Ectodermal cell (in vitro differentiated cells): ENCODE measurements around the gene INPP5B.

Source experiments
- H3K27ac ChIP-seq: 2 replicates; pipeline ENCODE4 v1.7.0; 2013; ENCODE audit warnings: mild to moderate bottlenecking, low read depth, low read length; ENCODE audit not compliant: insufficient read depth, poor library complexity, severe bottlenecking
- H3K27me3 ChIP-seq: 2 replicates; pipeline ENCODE4 v1.7.0; 2013; ENCODE audit warnings: mild to moderate bottlenecking, low read length; ENCODE audit not compliant: insufficient read depth, control insufficient read depth, poor library complexity, severe bottlenecking
- H3K36me3 ChIP-seq: one replicate; pipeline ENCODE4 v1.7.0; 2013; ENCODE audit warnings: low read length; ENCODE audit not compliant: control insufficient read depth, insufficient read depth
- H3K4me1 ChIP-seq: one replicate; pipeline ENCODE4 v1.7.0; 2013; ENCODE audit warnings: low read length; ENCODE audit not compliant: control insufficient read depth, insufficient read depth
- H3K4me3 ChIP-seq: 2 replicates; pipeline ENCODE4 v1.7.0; 2013; ENCODE audit warnings: low read depth, low read length, control low read depth; ENCODE audit not compliant: insufficient read depth
- H3K9me3 ChIP-seq: 2 replicates; pipeline ENCODE4 v1.7.0; 2013; ENCODE audit warnings: mild to moderate bottlenecking, low read length, moderate library complexity; ENCODE audit not compliant: control insufficient read depth
- WGBS, 2 experiments: methylation state at CpG; one replicate each; pipeline ENCODE4 v1.1.7; 2013; ENCODE audit warnings: missing lambda C conversion rate in 2 of 2; 5-methylcytosine and 5-hydroxymethylcytosine counted together

INPP5B gene

GRCh38 chr1:37931361-37932158, 15.3 kb downstream of the INPP5B start:
- H3K27ac ChIP-seq, result no peak overlapping the region
- WGBS, 2 experiments, result 2% methylated on average over 68 of the region's 68 CpGs
- no peaks in the 10 kb centered on the region for H3K9me3 ChIP-seq
- H3K4me1 ChIP-seq, result peaks cover 5% of the 10 kb centered on the region
- no peaks in the 10 kb centered on the region for H3K36me3 ChIP-seq
- peak overlapping the region; percentile 76 for H3K4me3 ChIP-seq
- H3K27me3 ChIP-seq, result no peaks in the 10 kb centered on the region

DNA sequence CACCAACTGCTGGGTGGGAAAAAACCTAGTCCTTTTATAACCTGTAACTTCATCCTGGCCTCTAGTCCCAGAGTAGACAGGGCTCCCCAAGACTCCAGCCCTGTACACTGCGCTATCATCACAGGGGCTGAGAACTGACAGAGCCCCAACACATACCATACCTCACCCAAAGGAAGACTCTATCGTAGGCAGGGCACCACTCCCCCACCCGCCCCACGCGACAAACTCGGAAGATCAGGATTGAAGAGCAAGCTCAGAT, 15.8 kb downstream of the INPP5B start:
- Histone ChIP-seq H3K4me3 (peak overlapping the region; percentile 76), H3K9me3 (no peaks in the 10 kb centered on the region), H3K27me3 (no peaks in the 10 kb centered on the region), H3K27ac (no peak overlapping the region), H3K4me1 (peaks cover 5% of the 10 kb centered on the region), H3K36me3 (no peaks in the 10 kb centered on the region)
- 18 to 19% methylated on average over 6 of the region's 6 CpGs for WGBS, 2 experiments

DNA sequence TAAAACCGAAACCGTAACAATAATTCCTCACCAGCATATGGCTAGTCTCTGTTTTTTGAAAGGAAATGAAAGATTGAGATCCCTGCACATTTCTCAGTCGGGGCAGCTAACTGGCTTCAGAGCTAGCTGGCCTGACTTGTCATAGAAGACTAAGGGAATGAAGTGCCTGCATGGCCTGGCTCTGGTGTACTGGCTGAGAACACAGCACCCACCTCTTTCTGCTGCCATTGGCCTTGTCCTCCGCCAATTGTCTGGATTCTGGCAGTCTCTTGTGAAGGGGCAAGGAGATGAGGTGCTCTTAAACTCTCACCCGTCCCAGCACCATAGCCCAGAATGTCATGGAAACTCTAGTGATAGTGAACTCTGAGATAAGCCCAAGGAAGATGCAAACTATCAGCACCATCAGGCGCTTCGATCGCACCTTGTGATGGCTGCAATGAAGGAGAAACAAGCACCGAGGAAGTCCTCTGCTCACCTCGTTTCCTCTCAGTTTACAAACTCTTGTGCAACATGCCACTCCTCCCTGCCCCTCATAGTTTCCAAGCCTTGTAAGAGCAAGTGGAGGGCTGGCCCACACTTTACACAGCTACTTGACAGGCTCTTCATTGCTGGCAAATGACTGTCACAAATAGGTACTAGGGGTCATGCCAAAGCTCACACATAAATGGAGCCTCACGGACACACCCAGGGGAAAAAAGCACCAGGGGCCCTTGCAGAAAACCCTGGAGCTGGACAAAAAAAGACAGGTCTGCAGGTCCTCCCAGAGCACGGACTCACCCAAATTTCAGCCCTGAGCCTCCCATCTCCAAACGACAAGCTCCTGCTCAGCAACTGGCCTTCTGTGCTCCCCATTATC, 16.4 kb downstream of the INPP5B start:
- 82 to 86% methylated on average over 13 of the region's 13 CpGs for WGBS, 2 experiments
- Histone ChIP-seq H3K27ac (no peak overlapping the region), H3K4me3 (peak overlapping the region; percentile 76)

GRCh38 chr1:37926038-37926924, 20.6 kb downstream of the INPP5B start:
- Histone ChIP-seq H3K4me1 (peaks cover 5% of the 10 kb centered on the region), H3K9me3 (no peaks in the 10 kb centered on the region), H3K4me3 (no peak overlapping the region), H3K36me3 (no peaks in the 10 kb centered on the region), H3K27me3 (no peaks in the 10 kb centered on the region), H3K27ac (no peak overlapping the region)
- WGBS, 2 experiments, result 94% methylated on average over 13 of the region's 13 CpGs

More for the DNA sequence above, 16.4 kb downstream of the INPP5B start:
- H3K4me1 ChIP-seq, result peaks cover 5% of the 10 kb centered on the region
- H3K36me3 ChIP-seq, result no peaks in the 10 kb centered on the region
- no peaks in the 10 kb centered on the region for H3K9me3 ChIP-seq
- H3K27me3 ChIP-seq, result no peaks in the 10 kb centered on the region

GRCh38 chr1:37925316-37925715, 21.5 kb downstream of the INPP5B start:
- Histone ChIP-seq H3K27me3 (no peaks in the 10 kb centered on the region), H3K4me1 (peaks cover under 1% of the 10 kb centered on the region), H3K9me3 (no peaks in the 10 kb centered on the region), H3K27ac (no peak overlapping the region), H3K4me3 (no peak overlapping the region), H3K36me3 (no peaks in the 10 kb centered on the region)
- WGBS, 2 experiments, result 96 to 99% methylated on average over 3 of the region's 4 CpGs

- Histone ChIP-seq H3K9me3 (no peaks in the 10 kb centered on the region), H3K27ac (no peak overlapping the region), H3K4me3 (no peak overlapping the region), H3K36me3 (no peaks in the 10 kb centered on the region), H3K4me1 (no peaks in the 10 kb centered on the region), H3K27me3 (no peaks in the 10 kb centered on the region)
- WGBS, 2 experiments, result 83 to 97% methylated on average over 3 of the region's 3 CpGs
Measured at GRCh38 chr1:37923551-37923889, 23.3 kb downstream of the INPP5B start.

DNA sequence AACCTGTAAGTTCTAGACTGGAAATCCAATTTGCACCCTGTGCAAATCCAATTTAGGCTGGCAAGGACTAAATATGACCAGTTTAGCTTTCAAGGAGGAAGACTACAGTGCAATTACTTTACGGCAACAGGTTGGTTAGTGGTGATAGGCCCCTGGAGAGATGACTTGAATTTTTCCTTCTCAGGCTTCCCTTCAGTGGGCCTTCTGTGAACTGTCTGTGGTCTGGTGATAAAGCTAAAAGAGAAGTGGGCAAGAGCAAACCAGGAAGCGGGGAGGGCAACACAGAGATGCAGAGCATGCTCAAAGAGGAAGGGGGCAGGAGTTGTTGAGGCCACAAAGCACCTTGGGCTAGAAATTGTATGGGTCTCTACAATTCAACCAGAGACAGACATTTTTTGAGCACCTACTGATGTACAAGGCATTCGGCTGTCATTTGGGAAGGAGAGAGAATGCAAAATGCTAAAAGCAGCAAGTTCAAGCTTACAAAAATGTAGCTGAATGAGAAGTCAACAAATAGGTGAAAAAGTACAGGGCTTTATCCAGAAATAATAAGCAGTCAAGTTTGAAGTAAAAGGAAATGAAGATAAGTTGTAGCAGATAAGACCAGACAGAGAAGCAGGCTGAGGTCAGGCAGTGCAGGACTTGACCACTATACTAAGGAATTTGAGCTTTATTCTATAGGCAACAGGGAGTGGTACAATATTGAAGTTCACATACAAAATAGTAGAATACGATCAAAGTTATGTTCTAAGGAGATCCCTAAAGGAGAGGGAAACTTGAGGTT, 23.9 kb downstream of the INPP5B start:
- H3K4me3 ChIP-seq, result no peak overlapping the region
- no peaks in the 10 kb centered on the region for H3K9me3 ChIP-seq
- WGBS, 2 experiments, result 72% methylated on average over 4 of the region's 4 CpGs
- no peak overlapping the region for H3K27ac ChIP-seq
- no peaks in the 10 kb centered on the region for H3K36me3 ChIP-seq
- no peaks in the 10 kb centered on the region for H3K4me1 ChIP-seq
- no peaks in the 10 kb centered on the region for H3K27me3 ChIP-seq

- no peaks in the 10 kb centered on the region for H3K4me1 ChIP-seq
- H3K27ac ChIP-seq, result no peak overlapping the region
- WGBS, 2 experiments, result 83 to 89% methylated on average over 1 of the region's 1 CpG
- no peaks in the 10 kb centered on the region for H3K9me3 ChIP-seq
- no peaks in the 10 kb centered on the region for H3K36me3 ChIP-seq
- no peak overlapping the region for H3K4me3 ChIP-seq
- no peaks in the 10 kb centered on the region for H3K27me3 ChIP-seq
Measured at GRCh38 chr1:37919277-37919676, 27.6 kb downstream of the INPP5B start.

DNA sequence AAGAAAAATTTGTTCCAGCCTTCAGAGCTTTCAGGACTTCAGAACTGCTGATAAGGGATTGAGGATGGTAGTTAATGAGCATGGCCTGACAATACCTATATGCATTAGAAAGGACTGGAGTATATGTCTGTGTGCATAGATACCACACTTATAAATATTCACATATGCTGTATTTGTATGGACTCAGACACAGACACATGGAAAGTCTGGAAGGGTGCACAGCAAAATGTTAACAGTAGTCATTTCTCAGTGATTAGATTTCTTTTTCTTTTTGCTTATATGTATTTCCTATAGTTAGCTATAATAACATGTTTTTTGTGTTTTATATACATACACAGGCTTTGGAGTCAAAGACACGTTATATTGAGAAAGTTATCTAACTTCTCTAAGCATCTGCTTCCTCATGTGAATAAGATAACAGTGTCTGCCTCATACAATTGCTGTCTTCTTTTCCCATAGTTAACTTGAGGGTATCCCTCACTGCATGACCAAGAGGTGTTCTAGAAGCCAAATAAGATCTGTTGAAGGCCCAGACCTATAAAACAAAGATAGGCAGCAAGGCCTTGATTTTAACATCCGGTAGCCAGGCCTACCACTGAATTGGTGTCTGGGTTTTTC, 31.3 kb downstream of the INPP5B start:
- no peaks in the 10 kb centered on the region for H3K9me3 ChIP-seq
- no peaks in the 10 kb centered on the region for H3K27me3 ChIP-seq
- no peaks in the 10 kb centered on the region for H3K4me1 ChIP-seq
- no peaks in the 10 kb centered on the region for H3K36me3 ChIP-seq
- H3K27ac ChIP-seq, result no peak overlapping the region
- 93 to 96% methylated on average over 1 to 2 of the region's 2 CpGs for WGBS, 2 experiments
- no peak overlapping the region for H3K4me3 ChIP-seq
